Astrocyte (in vitro differentiated cells and primary cell): ENCODE results near the gene MEGF8. TPM values are rescaled to one million over a fixed set of nuclear protein-coding genes. Genes with fewer than 3 reads are reported as not detected.

ENCODE experiments used
- DNase-seq: peaks from one replicate; pipeline ENCODE4 v3.0.0-alpha.2; 2010; ENCODE audit warnings: low read depth
- FAIRE-seq: peaks from 2 replicates; lab custom pipeline; 2011; peaks lifted over from hg19 to GRCh38; lab: Jason Lieb, UNC
- H2AFZ ChIP-seq: 2 replicates; pipeline ENCODE4 v1.6.0; 2012; ENCODE audit warnings: low read depth, low read length, inconsistent platforms
- H3K27ac ChIP-seq: 2 replicates; pipeline ENCODE4 v1.5.1; 2011; ENCODE audit warnings: low read depth, low read length, inconsistent platforms
- H3K27me3 ChIP-seq: 2 replicates; pipeline ENCODE4 v1.6.0; 2011; ENCODE audit warnings: low read length, inconsistent platforms; ENCODE audit not compliant: insufficient read depth
- H3K36me3 ChIP-seq: 2 replicates; pipeline ENCODE4 v1.5.1; 2011; ENCODE audit warnings: low read length, inconsistent platforms; ENCODE audit not compliant: insufficient read depth
- H3K4me1 ChIP-seq: 2 replicates; pipeline ENCODE4 v1.5.1; 2011; ENCODE audit warnings: low read length, inconsistent platforms; ENCODE audit not compliant: insufficient read depth
- H3K4me2 ChIP-seq: 2 replicates; pipeline ENCODE4 v1.6.0; 2012; ENCODE audit warnings: low read length, inconsistent platforms
- H3K4me3 ChIP-seq: 2 replicates; pipeline ENCODE4 v1.5.1; 2011; ENCODE audit warnings: low read depth, mild to moderate bottlenecking, low read length, inconsistent platforms; ENCODE audit not compliant: insufficient read depth
- H3K79me2 ChIP-seq: 2 replicates; pipeline ENCODE4 v1.6.0; 2012; ENCODE audit warnings: mild to moderate bottlenecking, low read length, inconsistent platforms; ENCODE audit not compliant: insufficient read depth
- H3K9ac ChIP-seq: 2 replicates; pipeline ENCODE4 v1.6.0; 2012; ENCODE audit warnings: mild to moderate bottlenecking, low read length, inconsistent platforms
- H3K9me3 ChIP-seq: 2 replicates; pipeline ENCODE4 v1.5.1; 2012; ENCODE audit warnings: low read depth, mild to moderate bottlenecking, low read length, inconsistent platforms; ENCODE audit not compliant: insufficient read depth
- H4K20me1 ChIP-seq: 2 replicates; pipeline ENCODE4 v1.6.0; 2012; ENCODE audit warnings: low read length, inconsistent platforms; ENCODE audit not compliant: insufficient read depth
- H3K27ac Mint-ChIP-seq: one replicate; pipeline ENCODE4 v1.8.0; 2021; ENCODE audit warnings: mild to moderate bottlenecking, mixed read lengths; ENCODE audit not compliant: unreplicated experiment
- H3K27me3 Mint-ChIP-seq: one replicate; pipeline ENCODE4 v1.8.0; 2021; ENCODE audit warnings: low read depth, mixed read lengths; ENCODE audit not compliant: unreplicated experiment
- H3K36me3 Mint-ChIP-seq: one replicate; pipeline ENCODE4 v1.8.0; 2021; ENCODE audit warnings: low read depth, mixed read lengths; ENCODE audit not compliant: unreplicated experiment
- H3K4me1 Mint-ChIP-seq: one replicate; pipeline ENCODE4 v1.8.0; 2021; ENCODE audit warnings: low read depth, mixed read lengths; ENCODE audit not compliant: unreplicated experiment
- H3K4me3 Mint-ChIP-seq: one replicate; pipeline ENCODE4 v1.8.0; 2021; ENCODE audit warnings: mild to moderate bottlenecking, moderate library complexity, mixed read lengths; ENCODE audit not compliant: unreplicated experiment
- H3K9me3 Mint-ChIP-seq: one replicate; pipeline ENCODE4 v1.8.0; 2021; ENCODE audit warnings: mild to moderate bottlenecking, mixed read lengths; ENCODE audit not compliant: unreplicated experiment
- CTCF ChIP-seq: IDR thresholded peaks from 2 replicates; pipeline ENCODE4 v1.5.1; 2011; ENCODE audit warnings: low read depth, mild to moderate bottlenecking, inconsistent platforms, low read length, moderate library complexity; ENCODE audit not compliant: insufficient read depth
- EZH2 ChIP-seq: IDR thresholded peaks from 2 replicates; pipeline ENCODE4 v1.6.1; 2012; ENCODE audit warnings: mild to moderate bottlenecking, low read length, inconsistent platforms; ENCODE audit not compliant: insufficient read depth
- total RNA-seq: library from RNA; stranded (reverse); gene quantifications from 2 replicates; pipeline ENCODE4 v1.2.1, GENCODE V29; 2021

Gene MEGF8
- total RNA-seq, 1 donor from 2014 or later: 42.0 TPM

DNA sequence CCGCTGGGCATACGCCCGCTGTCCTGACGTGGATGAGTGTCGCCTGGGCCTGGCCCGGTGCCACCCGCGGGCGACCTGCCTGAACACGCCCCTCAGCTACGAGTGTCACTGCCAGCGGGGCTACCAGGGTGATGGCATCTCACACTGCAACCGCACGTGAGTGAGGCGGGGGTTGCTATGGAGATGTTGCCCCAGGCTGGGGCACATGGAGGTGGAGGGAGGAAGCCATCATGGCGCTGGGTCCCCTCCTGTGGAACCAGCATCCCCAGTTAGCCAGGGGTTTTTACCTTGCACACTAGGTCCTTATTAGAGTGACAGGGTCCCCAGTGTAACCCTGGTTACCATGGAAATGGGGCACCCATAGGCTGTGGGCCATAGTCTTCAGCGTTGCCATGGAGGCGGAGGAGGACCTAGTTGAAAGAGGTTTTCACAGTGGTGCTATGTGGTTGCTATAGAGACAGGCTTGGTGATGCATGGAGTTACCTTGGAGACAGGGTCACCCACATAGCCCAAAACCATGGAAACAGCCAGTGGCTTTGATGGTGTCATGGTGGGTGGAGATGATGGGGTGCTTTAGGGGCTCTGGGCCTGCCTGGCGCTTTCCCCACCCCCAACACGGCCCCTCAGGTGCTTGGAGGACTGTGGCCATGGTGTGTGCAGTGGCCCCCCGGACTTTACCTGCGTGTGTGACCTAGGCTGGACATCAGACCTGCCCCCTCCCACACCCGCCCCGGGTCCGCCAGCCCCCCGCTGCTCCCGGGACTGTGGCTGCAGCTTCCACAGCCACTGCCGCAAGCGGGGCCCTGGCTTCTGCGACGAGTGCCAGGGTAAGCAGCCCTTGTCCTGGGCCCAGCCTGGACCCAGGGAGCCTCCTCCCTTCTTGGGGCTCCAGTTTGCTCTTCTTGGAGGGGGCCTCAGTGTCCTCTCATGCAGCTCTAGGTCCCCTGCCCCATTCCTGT lies 27.1 kb downstream of the MEGF8 start:
- no peak overlapping the region for H3K4me3 ChIP-seq
- Mint-ChIP-seq H3K27me3 (no peaks in the 10 kb centered on the region), H3K36me3 (peaks cover 20% of the 10 kb centered on the region), H3K27ac (no peak overlapping the region), H3K9me3 (no peaks in the 10 kb centered on the region), H3K4me1 (no peaks in the 10 kb centered on the region), H3K4me3 (no peak overlapping the region)
- H3K4me2 ChIP-seq: no peak overlapping the region
- H3K27me3 ChIP-seq: no peaks in the 10 kb centered on the region
- peaks cover 6% of the 10 kb centered on the region for H4K20me1 ChIP-seq
- H3K36me3 ChIP-seq: no peaks in the 10 kb centered on the region
- TF ChIP-seq EZH2 (no peak), CTCF (no peak)
- no peak overlapping the region for H2AFZ ChIP-seq
- H3K9me3 ChIP-seq: no peaks in the 10 kb centered on the region
- DNase-seq (no peak), FAIRE-seq (no peak)
- no peaks in the 10 kb centered on the region for H3K4me1 ChIP-seq
- H3K27ac ChIP-seq: no peak overlapping the region
- no peak overlapping the region for H3K9ac ChIP-seq
- no peaks in the 10 kb centered on the region for H3K79me2 ChIP-seq

- no peak overlapping the region for H3K4me3 ChIP-seq
- H3K79me2 ChIP-seq: no peaks in the 10 kb centered on the region
- H3K9ac ChIP-seq: no peak overlapping the region
- no peaks in the 10 kb centered on the region for H3K27me3 Mint-ChIP-seq
- no peak overlapping the region for H3K27ac Mint-ChIP-seq
- DNase-seq: no peak
- H3K9me3 ChIP-seq: no peaks in the 10 kb centered on the region
- TF ChIP-seq EZH2 (no peak), CTCF (no peak)
- no peaks in the 10 kb centered on the region for H3K36me3 ChIP-seq
- H4K20me1 ChIP-seq: peaks cover 6% of the 10 kb centered on the region
- no peak overlapping the region for H3K4me2 ChIP-seq
- peaks cover 3% of the 10 kb centered on the region for H3K4me1 Mint-ChIP-seq
- H2AFZ ChIP-seq: no peak overlapping the region
- H3K36me3 Mint-ChIP-seq: peaks cover 18% of the 10 kb centered on the region
- no peak overlapping the region for H3K4me3 Mint-ChIP-seq
- H3K9me3 Mint-ChIP-seq: no peaks in the 10 kb centered on the region
- H3K27ac ChIP-seq: no peak overlapping the region
- no peaks in the 10 kb centered on the region for H3K27me3 ChIP-seq
- H3K4me1 ChIP-seq: no peaks in the 10 kb centered on the region
- no peak for FAIRE-seq
Measured at GRCh38 chr19:42353341-42354015, 28.0 kb downstream of the MEGF8 start.
